ENCODE results near the gene MT1E.
A peak's percentile ranks its signal among the peaks of the same experiment; 100 is the strongest.
"Not testable (repeated sequence)": the region's sequence is repeated elsewhere in the genome, so short reads cannot be mapped to it uniquely, and the experiment has no call there.

MT1E gene

GRCh38 chr16:56647641-56648431 is 22.3 kb downstream of the MT1E start:
- DNase-seq (ENCODE audit: low read depth): no peak

DNA sequence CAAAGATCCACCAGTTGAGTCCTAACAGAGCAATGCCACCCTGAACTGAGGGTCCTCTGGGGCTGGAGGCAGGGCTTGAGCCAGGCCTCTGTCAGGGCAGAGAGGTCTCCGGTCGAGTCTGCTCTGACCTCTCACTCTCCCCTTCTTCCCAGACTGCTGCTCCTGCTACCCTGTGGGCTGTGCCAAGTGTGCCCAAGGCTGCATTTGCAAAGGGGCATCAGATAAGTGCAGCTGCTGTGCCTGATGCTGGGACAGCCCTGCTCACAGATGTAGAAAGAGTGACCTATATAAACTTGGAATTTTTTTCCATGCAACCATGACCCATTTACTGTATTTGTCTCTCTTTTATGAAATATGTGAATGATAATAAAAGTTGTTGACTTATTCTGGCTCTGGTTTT is 23.7 kb downstream of the MT1E start:
- DNase-seq (ENCODE audit: low read depth): no peak

GRCh38 chr16:56649820-56650219 is 24.2 kb downstream of the MT1E start:
- no peak for DNase-seq (ENCODE audit: low read depth)

- no peak for DNase-seq (ENCODE audit: low read depth)
These were observed 26.0 kb downstream of the MT1E start, which contains the start of gene MT1B for GRCh38 chr16:56651586-56651985. Gene MT1B (plus strand): TSS chr16:56651886. CDS start chr16:56651954, 68 bp downstream.

DNA sequence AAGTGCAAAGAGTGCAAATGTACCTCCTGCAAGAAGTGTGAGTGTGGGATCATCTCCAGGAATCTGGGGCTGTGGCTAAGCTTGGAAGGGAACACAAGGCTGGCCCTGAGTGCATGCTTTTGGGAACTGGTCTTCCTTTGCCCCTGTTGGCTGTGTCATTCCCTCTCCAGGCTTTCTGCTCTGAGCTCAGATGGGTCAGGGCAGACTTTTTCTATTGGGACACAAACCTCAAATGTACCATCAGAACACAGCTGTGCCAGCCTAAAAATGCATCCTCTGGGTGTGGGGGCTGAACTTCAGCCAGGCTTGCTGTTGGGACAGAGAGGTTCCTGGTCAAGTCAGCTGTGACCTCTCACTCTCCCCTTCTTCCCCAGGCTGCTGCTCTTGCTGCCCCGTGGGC is 27.0 kb downstream of the MT1E start:
- no peak for DNase-seq (ENCODE audit: low read depth)

- no peak for DNase-seq (ENCODE audit: low read depth)
These were observed 27.6 kb downstream of the MT1E start for GRCh38 chr16:56653218-56653617.

DNA sequence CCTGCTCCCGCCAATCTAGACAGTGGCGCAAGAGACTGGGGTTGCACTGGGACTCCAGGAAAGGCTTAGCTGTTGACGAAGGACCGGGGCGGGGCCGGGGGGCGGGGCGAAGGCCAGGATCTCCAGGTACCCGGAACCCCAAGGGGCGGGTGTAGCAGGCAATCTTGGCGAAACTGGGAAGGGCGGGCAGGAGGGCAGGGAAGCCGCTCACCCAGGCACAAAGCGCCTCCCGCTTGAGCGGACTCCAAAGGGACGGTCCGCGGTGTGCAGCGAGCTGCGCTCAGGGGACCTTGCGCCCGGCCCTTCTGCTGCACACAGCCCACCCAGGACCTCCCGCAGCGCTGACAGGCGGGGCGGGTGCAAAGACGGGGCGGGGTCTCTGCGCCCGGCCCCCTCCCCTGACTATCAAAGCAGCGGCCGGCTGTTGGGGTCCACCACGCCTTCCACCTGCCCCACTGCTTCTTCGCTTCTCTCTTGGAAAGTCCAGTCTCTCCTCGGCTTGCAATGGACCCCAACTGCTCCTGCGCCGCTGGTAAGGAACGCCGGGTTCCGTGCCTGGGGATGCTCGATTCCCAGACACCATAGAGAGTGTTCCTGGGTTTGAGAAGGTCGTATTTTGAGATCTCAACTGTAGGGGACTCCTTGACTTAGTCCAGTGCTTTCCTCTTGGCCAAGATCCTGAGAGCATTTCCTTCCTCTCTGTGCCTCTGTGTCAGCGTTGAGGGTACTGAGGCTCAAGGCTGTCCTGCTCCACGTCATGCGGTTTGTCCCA is 32.2 kb downstream of the MT1E start, which contains the start of gene MT1F:
Gene MT1F, plus strand, starts transcription at position 405 of the 772 bp plus-strand sequence. Its CDS starts 100 bp downstream, at position 505.
- peak; percentile 58 for DNase-seq (ENCODE audit: low read depth)

GRCh38 chr16:56658327-56658875 is 32.8 kb downstream of the MT1E start:
- no peak for DNase-seq (ENCODE audit: low read depth)

- DNase-seq (ENCODE audit: low read depth): no peak
These were observed 37.1 kb downstream of the MT1E start for GRCh38 chr16:56662357-56663354.

- no peak for DNase-seq (ENCODE audit: low read depth)
These were observed 38.9 kb downstream of the MT1E start for GRCh38 chr16:56664506-56664905.

DNA sequence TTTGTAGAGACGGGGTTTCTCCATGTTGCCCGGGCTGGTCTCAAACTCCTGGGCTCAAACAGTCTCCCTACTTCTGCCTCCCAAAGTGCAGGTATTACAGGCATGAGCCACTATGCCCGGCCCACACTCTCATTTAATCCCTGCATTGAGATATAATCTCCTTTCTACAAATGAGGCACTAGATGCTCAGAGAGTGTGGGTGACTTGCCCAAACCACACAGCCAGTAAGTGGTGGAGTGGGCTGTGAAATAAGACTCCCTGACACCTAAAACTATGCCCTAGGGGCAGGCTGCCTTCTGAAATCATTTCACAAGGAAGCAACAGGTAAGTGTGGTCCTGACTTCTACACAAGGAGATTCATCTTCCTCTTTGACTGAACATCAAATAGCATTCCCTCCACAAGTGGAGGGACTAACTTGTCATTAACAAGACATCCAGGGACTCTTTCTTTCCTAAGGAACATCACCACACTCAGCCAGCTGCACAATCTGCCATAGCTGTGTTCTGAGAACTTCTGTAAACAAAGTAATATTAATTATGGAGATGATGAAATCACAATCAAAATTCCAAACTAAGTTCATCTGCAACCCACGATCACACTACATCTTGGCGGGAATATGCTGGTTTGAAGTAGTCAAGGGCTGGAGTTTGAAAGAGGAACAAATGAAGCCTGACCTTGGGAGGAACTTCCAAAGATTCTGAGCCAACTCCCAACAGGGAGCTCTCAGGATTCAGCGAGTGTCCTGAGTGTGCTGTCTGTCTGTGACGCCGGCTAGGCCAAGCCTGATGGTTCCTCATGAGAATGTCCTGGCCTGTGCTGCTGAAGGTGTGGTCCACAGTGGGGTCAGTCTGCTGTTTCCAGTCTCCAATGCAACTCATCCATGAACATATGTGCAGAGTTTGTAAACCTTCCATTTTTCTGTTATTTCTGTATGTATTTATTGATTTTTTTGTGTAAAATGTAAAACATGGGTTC is 40.0 kb downstream of the MT1E start:
- DNase-seq (ENCODE audit: low read depth): not testable (repeated sequence)

DNA sequence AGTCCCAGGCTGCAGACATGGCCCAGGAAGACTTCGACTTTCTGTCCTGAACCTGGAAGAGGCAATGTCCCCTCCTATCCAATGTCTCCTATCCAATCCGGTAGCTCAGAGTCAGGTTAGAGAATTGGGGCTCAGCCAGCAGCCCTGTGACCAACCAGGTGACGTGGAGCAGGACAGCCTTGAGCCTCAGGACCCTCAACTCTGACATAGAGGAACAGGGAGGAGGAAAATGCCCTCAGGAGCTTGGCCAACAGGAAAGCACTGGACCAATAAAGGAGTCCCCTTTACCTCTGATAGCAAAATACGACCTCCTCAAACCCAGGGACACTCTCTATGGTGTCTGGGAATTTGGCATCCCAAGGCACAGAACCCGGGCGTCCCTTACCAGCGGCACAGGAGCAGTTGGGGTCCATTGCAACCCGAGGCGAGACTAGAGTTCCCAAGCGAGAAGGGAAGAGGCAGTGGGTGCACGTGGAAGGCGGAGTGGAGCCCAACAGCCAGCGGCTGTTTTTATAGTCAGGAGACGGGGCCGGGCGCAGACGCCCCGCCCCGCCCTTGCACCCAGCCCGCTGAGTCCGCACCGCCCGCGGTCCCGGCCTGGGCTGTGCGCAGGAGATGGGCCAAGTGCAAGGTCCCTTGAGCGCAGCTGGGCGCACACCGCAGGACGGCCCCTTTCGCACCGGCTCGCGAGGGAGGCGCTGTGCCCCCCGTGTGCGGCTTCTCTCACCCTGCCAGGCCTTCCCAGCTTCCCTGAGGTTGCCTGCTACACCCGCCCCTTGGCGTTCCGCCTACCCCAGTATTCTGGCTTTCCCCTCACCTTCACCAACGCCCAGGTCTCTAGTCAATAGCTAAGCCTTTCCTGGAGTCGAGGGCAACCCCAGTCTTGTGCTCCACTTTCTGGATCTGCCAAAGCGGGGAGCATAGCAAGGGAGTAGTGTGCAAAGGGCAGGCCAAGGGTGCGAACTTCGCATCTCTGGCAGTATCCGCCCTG is 42.3 kb downstream of the MT1E start, which contains the start of gene MT1G:
Gene MT1G, minus strand, starts transcription at position 485 of the 991 bp plus-strand sequence. Its CDS starts 72 bp downstream, at position 413.
- no peak for DNase-seq (ENCODE audit: low read depth)

- DNase-seq (ENCODE audit: low read depth): no peak
These were observed 43.6 kb downstream of the MT1E start, which contains the start of gene MT1H for GRCh38 chr16:56669005-56669839. Gene MT1H (plus strand): TSS chr16:56669814. CDS start chr16:56669885, 71 bp downstream.

DNA sequence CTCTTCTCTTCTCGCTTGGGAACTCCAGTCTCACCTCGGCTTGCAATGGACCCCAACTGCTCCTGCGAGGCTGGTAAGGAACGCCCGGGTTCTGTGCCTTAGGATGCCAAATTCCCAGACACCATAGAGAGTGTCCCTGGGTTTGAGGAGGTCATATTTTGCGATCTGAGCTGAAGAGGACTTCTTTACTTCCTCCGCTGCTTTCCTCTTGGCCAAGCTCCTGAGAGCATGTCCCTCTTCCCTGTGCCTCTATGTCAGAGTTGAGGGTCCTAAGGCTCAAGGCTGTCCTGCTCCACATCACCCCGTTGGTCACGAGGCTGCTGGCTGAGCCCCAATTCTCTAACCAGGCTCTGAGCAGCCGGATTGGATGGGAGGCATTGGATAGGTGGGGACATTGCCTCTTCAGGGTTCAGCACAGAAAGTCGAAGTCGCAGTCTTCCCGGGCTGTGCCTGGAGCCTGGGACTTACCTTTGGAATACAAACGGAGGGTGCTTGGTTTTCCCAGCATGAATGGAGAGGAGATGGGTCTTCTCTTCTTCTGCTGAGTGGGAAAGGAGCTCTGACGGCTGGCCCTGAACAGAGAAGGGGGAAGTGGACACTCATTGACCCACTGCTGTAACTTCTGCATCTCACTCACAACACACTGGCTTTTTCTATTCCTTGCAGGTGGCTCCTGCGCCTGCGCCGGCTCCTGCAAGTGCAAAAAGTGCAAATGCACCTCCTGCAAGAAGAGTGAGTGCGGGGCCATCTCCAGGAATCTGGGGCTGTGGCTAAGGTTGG is 44.4 kb downstream of the MT1E start:
- no peak for DNase-seq (ENCODE audit: low read depth)

- no peak for DNase-seq (ENCODE audit: low read depth)
These were observed 45.0 kb downstream of the MT1E start for GRCh38 chr16:56670620-56670934.

- not testable (repeated sequence) for DNase-seq (ENCODE audit: low read depth)
These were observed 46.1 kb downstream of the MT1E start for GRCh38 chr16:56671691-56672090.

DNA sequence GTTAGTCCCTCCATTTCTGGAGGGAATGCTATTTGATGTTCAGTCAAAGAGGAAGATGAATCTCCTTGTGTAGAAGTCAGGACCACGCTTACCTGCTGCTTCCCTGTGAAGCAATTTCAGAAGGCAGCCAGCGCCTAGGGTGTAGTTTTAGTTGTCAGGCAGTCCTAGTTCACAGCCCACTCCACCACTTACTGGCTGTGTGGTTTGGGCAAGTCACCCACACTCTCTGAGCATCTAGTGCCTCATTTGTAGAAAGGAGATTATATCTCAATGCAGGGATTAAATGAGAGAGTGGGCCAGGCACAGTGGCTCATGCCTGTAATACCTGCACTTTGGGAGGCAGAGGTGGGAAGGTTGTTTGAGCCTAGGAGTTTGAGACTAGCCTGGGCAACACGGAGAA is 46.6 kb downstream of the MT1E start:
- DNase-seq (ENCODE audit: low read depth): not testable (repeated sequence)
